A673 (cell line): ENCODE results near the gene MDH1. TPM values are rescaled to one million over a fixed set of nuclear protein-coding genes. Genes with fewer than 3 reads are reported as not detected.
"Not testable (repeated sequence)": the region's sequence is repeated elsewhere in the genome, so short reads cannot be mapped to it uniquely, and the experiment has no call there.

Experiments
- BruUV-seq: library from RNA; stranded (reverse); fragments of 400-500 nt; replicated peaks from 2 replicates; lab custom pipeline; 2021; lab: Mats Ljungman, UMichigan
- CTCF ChIA-PET: fragments of 300-600 bp; sonication (Branson Sonifier 250); formaldehyde crosslinking; loops from one replicate; lab custom pipeline; 2022; ENCODE audit warnings: antibody characterized with exemption; lab: Charles Lee
- POLR2A ChIA-PET: fragments of 300-600 bp; sonication (Branson Sonifier 250); formaldehyde crosslinking; loops from one replicate; lab custom pipeline; 2022; ENCODE audit warnings: antibody characterized with exemption; ENCODE audit not compliant: low non-redundant PET; lab: Charles Lee
- DNase-seq: peaks from one replicate; pipeline ENCODE4 v3.0.0-alpha.2; 2015; ENCODE audit warnings: low spot score
- H3K27ac ChIP-seq: fragments of 200-600 bp; sonication (generic); 2 replicates; pipeline ENCODE4 v1.5.1; 2016; ENCODE audit warnings: mixed run types, low read depth, mild to moderate bottlenecking, mixed read lengths, antibody characterized with exemption, low read length; ENCODE audit not compliant: poor library complexity, severe bottlenecking
- H3K27me3 ChIP-seq: fragments of 200-600 bp; sonication (generic); replicated peaks from 2 replicates; pipeline ENCODE4 v1.6.1; 2017; ENCODE audit warnings: mixed run types, low read depth, mild to moderate bottlenecking, mixed read lengths, antibody characterized with exemption, low read length; ENCODE audit not compliant: insufficient read depth, poor library complexity
- H3K36me3 ChIP-seq: fragments of 200-600 bp; sonication (generic); 2 replicates; pipeline ENCODE4 v1.6.1; 2016; ENCODE audit warnings: mixed run types, mild to moderate bottlenecking, mixed read lengths, antibody characterized with exemption, low read length; ENCODE audit not compliant: insufficient read depth, poor library complexity, severe bottlenecking
- H3K4me1 ChIP-seq: fragments of 200-600 bp; sonication (generic); 2 replicates; pipeline ENCODE4 v1.6.1; 2017; ENCODE audit warnings: mixed run types, mild to moderate bottlenecking, mixed read lengths, antibody characterized with exemption, low read length; ENCODE audit not compliant: insufficient read depth, poor library complexity, severe bottlenecking
- H3K4me3 ChIP-seq: fragments of 200-600 bp; sonication (generic); 2 replicates; pipeline ENCODE4 v1.5.1; 2016; ENCODE audit warnings: low read depth, mixed run types, mild to moderate bottlenecking, mixed read lengths, low read length; ENCODE audit not compliant: poor library complexity, severe bottlenecking
- H3K9me3 ChIP-seq: fragments of 200-600 bp; sonication (generic); 2 replicates; pipeline ENCODE4 v1.6.1; 2016; ENCODE audit warnings: mixed run types, low read depth, mild to moderate bottlenecking, mixed read lengths, antibody characterized with exemption, low read length; ENCODE audit not compliant: poor library complexity, severe bottlenecking
- EZH2 ChIP-seq: fragments of 200-600 bp; sonication (generic); IDR thresholded peaks from 2 replicates; pipeline ENCODE4 v1.6.1; 2017; ENCODE audit warnings: borderline replicate concordance, low read depth, mild to moderate bottlenecking, mixed read lengths, antibody characterized with exemption, low read length; ENCODE audit not compliant: poor library complexity, severe bottlenecking
- intact Hi-C: fragments of 100-400 bp; cut with micrococcal nuclease; formaldehyde crosslinking; loops from one replicate; pipeline ENCODE4 v1.10.0; 2022; ENCODE audit not compliant: unreplicated experiment
- total RNA-seq: library from RNA; stranded (reverse); gene quantifications from 2 replicates; pipeline ENCODE4 v1.2.3, GENCODE V29; 2021
- TF ChIP-seq, protein P1 (sequence below): fragments of 300-800, 200-600 bp; sonication (generic); conservative IDR thresholded peaks from 2 replicates; pipeline ENCODE4 v1.5.1; 2017; ENCODE audit warnings: low read depth, mild to moderate bottlenecking, antibody characterized with exemption, low read length, moderate library complexity, mixed read lengths

MDH1 gene
- total RNA-seq, 1 experiment from 2014 or later: 185 TPM

DNA sequence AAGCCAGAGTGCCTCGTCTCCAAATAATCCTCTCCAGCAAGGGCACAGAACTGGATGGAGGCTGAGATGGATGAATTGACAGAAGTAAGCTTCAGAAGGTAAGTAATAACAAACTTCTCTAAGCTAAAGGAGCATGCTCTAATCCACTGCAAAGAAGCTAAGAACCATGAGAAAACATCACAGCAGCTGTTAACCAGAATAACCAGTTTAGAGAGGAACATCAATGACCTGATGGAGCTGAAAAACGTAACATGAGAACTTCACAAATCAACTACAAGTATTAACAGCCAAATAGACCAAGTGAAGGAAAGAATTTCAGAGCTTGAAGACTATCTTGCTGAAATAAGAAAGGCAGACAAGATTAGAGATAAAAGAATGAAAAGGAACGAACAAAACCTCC lies 32.8 kb upstream of the MDH1 start:
- TF ChIP-seq, protein P1, sequence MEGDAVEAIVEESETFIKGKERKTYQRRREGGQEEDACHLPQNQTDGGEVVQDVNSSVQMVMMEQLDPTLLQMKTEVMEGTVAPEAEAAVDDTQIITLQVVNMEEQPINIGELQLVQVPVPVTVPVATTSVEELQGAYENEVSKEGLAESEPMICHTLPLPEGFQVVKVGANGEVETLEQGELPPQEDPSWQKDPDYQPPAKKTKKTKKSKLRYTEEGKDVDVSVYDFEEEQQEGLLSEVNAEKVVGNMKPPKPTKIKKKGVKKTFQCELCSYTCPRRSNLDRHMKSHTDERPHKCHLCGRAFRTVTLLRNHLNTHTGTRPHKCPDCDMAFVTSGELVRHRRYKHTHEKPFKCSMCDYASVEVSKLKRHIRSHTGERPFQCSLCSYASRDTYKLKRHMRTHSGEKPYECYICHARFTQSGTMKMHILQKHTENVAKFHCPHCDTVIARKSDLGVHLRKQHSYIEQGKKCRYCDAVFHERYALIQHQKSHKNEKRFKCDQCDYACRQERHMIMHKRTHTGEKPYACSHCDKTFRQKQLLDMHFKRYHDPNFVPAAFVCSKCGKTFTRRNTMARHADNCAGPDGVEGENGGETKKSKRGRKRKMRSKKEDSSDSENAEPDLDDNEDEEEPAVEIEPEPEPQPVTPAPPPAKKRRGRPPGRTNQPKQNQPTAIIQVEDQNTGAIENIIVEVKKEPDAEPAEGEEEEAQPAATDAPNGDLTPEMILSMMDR: no peak
- no peak for TF ChIP-seq EZH2
- POLR2A ChIA-PET: no interaction called here
- no TSS peak for BruUV-seq

DNA sequence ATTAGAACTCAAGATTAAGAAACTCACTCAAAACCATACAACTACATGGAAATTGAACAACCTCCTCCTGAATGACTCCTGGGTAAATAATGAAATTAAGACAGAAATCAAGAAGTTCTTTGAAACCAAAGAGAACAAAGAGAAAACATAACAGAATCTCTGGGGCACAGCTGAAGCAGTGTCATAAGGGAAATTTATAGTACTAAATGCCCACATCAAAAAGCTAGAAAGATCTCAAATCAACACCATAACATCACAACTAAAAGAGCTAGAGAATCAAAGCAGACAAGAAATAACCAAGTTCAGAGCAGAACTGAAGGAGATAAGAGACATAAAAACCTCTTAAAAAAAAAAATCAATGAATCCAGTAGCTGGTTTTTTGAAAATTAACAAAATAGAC lies 30.9 kb upstream of the MDH1 start:
- H3K27me3 ChIP-seq, CTCF ChIA-PET, H3K27ac ChIP-seq, H3K4me3 ChIP-seq, H3K4me1 ChIP-seq, intact Hi-C loops, POLR2A ChIA-PET, H3K9me3 ChIP-seq, H3K36me3 ChIP-seq, DNase-seq, BruUV-seq: not testable (repeated sequence)

More for the DNA sequence above, 32.8 kb upstream of the MDH1 start:
- Histone ChIP-seq H3K36me3 (no peaks in the 10 kb centered on the region), H3K4me3 (no peak overlapping the region), H3K4me1 (no peaks in the 10 kb centered on the region), H3K9me3 (no peaks in the 10 kb centered on the region), H3K27ac (no peak overlapping the region), H3K27me3 (no peaks in the 10 kb centered on the region)
- CTCF ChIA-PET: no interaction called here
- no peak for DNase-seq
- intact Hi-C loops: no loop called here

DNA sequence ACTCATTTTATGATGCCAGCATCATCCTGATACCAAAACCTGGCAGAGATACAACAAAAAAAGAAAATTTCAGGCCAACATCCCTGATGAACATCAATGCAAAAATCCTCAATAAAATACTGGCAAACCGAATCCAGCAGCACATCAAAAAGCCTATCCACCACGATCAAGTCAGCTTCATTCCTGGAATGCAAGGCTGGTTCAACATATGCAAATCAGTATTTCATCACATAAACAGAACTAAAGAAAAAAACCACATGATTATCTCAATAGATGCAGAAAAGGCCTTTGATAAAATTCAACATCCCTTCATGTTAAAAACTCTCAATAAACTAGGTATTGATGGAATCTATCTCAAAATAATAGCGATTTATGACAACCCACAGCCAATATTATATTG lies 29.8 kb upstream of the MDH1 start:
- H3K27me3 ChIP-seq, H3K36me3 ChIP-seq, BruUV-seq, H3K4me1 ChIP-seq, H3K9me3 ChIP-seq, H3K4me3 ChIP-seq, H3K27ac ChIP-seq, CTCF ChIA-PET, DNase-seq, POLR2A ChIA-PET, intact Hi-C loops: not testable (repeated sequence)

DNA sequence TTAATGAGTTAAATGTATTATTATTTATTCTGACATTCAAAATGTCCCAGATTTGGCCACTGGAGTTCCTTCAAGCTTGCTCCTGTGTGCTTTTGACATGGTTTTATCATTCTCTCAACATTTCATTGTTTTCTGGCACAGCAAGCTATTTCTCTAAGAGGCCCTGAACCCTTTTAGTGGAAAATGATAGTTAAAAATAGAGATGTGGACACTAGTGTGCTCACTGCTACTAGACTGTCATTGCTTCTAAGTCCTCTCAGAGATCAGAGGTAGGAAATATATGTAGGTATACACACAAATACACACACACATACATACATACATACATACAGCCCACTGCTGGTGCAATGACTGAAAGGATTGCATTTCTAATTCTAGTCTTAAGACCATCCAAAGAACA lies 26.0 kb upstream of the MDH1 start:
- H3K9me3 ChIP-seq: no peaks in the 10 kb centered on the region
- no peaks in the 10 kb centered on the region for H3K36me3 ChIP-seq
- H3K4me1 ChIP-seq: no peaks in the 10 kb centered on the region
- H3K4me3 ChIP-seq: no peak overlapping the region
- intact Hi-C loops: no loop called here
- no peak overlapping the region for H3K27ac ChIP-seq
- no peaks in the 10 kb centered on the region for H3K27me3 ChIP-seq
- no TSS peak for BruUV-seq
- ChIA-PET POLR2A (no interaction called here), CTCF (no interaction called here)
- TF ChIP-seq, protein P1: no peak
- TF ChIP-seq EZH2: no peak
- DNase-seq: no peak
